Progenitor cell of endocrine pancreas (in vitro differentiated cells): ENCODE results near the gene MED28. TPM values are rescaled to one million over a fixed set of nuclear protein-coding genes. Genes with fewer than 3 reads are reported as not detected.
A peak's percentile ranks its signal among the peaks of the same experiment; 100 is the strongest.

Experiments used
- DNase-seq: peaks from one replicate; pipeline ENCODE4 v3.0.0; 2021; ENCODE audit warnings: low spot score; ENCODE audit not compliant: unreplicated experiment
- H3K27ac Mint-ChIP-seq: 2 replicates; pipeline ENCODE4 v1.8.0; 2021; ENCODE audit warnings: mild to moderate bottlenecking, moderate library complexity, mixed read lengths
- H3K27me3 Mint-ChIP-seq: 2 replicates; pipeline ENCODE4 v1.8.0; 2021; ENCODE audit warnings: mixed read lengths
- H3K36me3 Mint-ChIP-seq: 2 replicates; pipeline ENCODE4 v1.8.0; 2022; ENCODE audit warnings: mixed read lengths; ENCODE audit not compliant: insufficient read depth
- H3K4me1 Mint-ChIP-seq: 2 replicates; pipeline ENCODE4 v1.8.0; 2021; ENCODE audit warnings: low read depth, mixed read lengths
- H3K4me3 Mint-ChIP-seq: 2 replicates; pipeline ENCODE4 v1.8.0; 2021; ENCODE audit warnings: low read depth, mild to moderate bottlenecking, moderate library complexity, mixed read lengths
- H3K9me3 Mint-ChIP-seq: 2 replicates; pipeline ENCODE4 v1.8.0; 2021; ENCODE audit warnings: low read depth, mixed read lengths
- CTCF ChIP-seq: fragments of 200-600 bp; sonication (generic); IDR thresholded peaks from one replicate; pipeline ENCODE4 v1.5.0; 2021; ENCODE audit warnings: antibody characterized with exemption, mild to moderate bottlenecking; ENCODE audit not compliant: unreplicated experiment
- total RNA-seq: library from RNA; stranded (reverse); gene quantifications from 2 replicates; pipeline ENCODE4 v1.2.1, GENCODE V29; 2021

The MED28 gene
- total RNA-seq, 1 donor from 2014 or later = 108 TPM

GRCh38 chr4:17618926-17619325, 4.5 kb downstream of the MED28 start:
- H3K9me3 Mint-ChIP-seq = no peaks in the 10 kb centered on the region
- peaks cover 17% of the 10 kb centered on the region for H3K4me1 Mint-ChIP-seq
- DNase-seq = no peak
- H3K27me3 Mint-ChIP-seq = no peaks in the 10 kb centered on the region
- peaks cover 19% of the 10 kb centered on the region for H3K36me3 Mint-ChIP-seq
- H3K27ac Mint-ChIP-seq = peak overlapping the region; percentile 78
- no peak for TF ChIP-seq CTCF
- H3K4me3 Mint-ChIP-seq = no peak overlapping the region

- TF ChIP-seq CTCF = no peak
- H3K36me3 Mint-ChIP-seq = peaks cover 25% of the 10 kb centered on the region
- H3K9me3 Mint-ChIP-seq = no peaks in the 10 kb centered on the region
- H3K27ac Mint-ChIP-seq = no peak overlapping the region
- no peaks in the 10 kb centered on the region for H3K27me3 Mint-ChIP-seq
- DNase-seq = no peak
- H3K4me3 Mint-ChIP-seq = no peak overlapping the region
- H3K4me1 Mint-ChIP-seq = peaks cover 17% of the 10 kb centered on the region
Measured at GRCh38 chr4:17619416-17620105, 5.1 kb downstream of the MED28 start.

GRCh38 chr4:17623451-17624001, 9.1 kb downstream of the MED28 start:
- H3K4me3 Mint-ChIP-seq = no peak overlapping the region
- no peaks in the 10 kb centered on the region for H3K9me3 Mint-ChIP-seq
- DNase-seq = no peak
- H3K36me3 Mint-ChIP-seq = peaks cover 33% of the 10 kb centered on the region
- no peaks in the 10 kb centered on the region for H3K27me3 Mint-ChIP-seq
- H3K27ac Mint-ChIP-seq = no peak overlapping the region
- H3K4me1 Mint-ChIP-seq = peaks cover 1% of the 10 kb centered on the region
- no peak for TF ChIP-seq CTCF

GRCh38 chr4:17624821-17625220, 10.4 kb downstream of the MED28 start:
- Mint-ChIP-seq H3K9me3 (no peaks in the 10 kb centered on the region), H3K27ac (peak overlapping the region; percentile 28), H3K36me3 (peaks cover 31% of the 10 kb centered on the region), H3K4me1 (no peaks in the 10 kb centered on the region), H3K4me3 (no peak overlapping the region), H3K27me3 (no peaks in the 10 kb centered on the region)
- TF ChIP-seq CTCF = no peak
- DNase-seq = no peak

GRCh38 chr4:17630228-17630627, 15.8 kb downstream of the MED28 start:
- no peak overlapping the region for H3K4me3 Mint-ChIP-seq
- H3K4me1 Mint-ChIP-seq = no peaks in the 10 kb centered on the region
- no peaks in the 10 kb centered on the region for H3K27me3 Mint-ChIP-seq
- no peak for TF ChIP-seq CTCF
- peaks cover 32% of the 10 kb centered on the region for H3K36me3 Mint-ChIP-seq
- H3K9me3 Mint-ChIP-seq = no peaks in the 10 kb centered on the region
- no peak for DNase-seq
- H3K27ac Mint-ChIP-seq = no peak overlapping the region
